Right lobe of liver (tissue), 6 donors: ENCODE data around the gene AADAT. TPM values are rescaled to one million over a fixed set of nuclear protein-coding genes. Genes with fewer than 3 reads are reported as not detected.

ENCODE experiments used
- ATAC-seq, 4 donors: fragments of 200-7000 bp; cut with Tn5 transposase; one replicate each; pipeline ENCODE4 v1.9.1; 2020; ENCODE audit warnings: mild to moderate bottlenecking in 4 of 4, moderate library complexity in 4 of 4
- DNase-seq, 3 donors: peaks; one replicate each; pipeline ENCODE4 v3.0.0-alpha.2; 2020
- H3K27ac ChIP-seq, 3 donors: fragments of 200-600 bp; one replicate each; pipeline ENCODE4 v1.8.0; 2022
- H3K27me3 ChIP-seq, 2 donors: fragments of 200-600 bp; one replicate each; pipeline ENCODE4 v1.8.0; 2022
- H3K36me3 ChIP-seq, 4 donors: fragments of 200-600 bp; sonication (generic) in 1 of 4; one replicate each; pipeline versions ENCODE4 v1.5.1 to v1.8.0; 2017 to 2022; ENCODE audit warnings: control low read depth in 1 of 4
- H3K4me1 ChIP-seq, 4 donors: fragments of 200-600 bp; sonication (generic) in 1 of 4; one replicate each; pipeline versions ENCODE4 v1.5.1 to v1.8.0; 2017 to 2022; ENCODE audit warnings: control low read depth in 1 of 4
- H3K4me3 ChIP-seq, 3 donors: fragments of 200-600 bp; one replicate each; pipeline ENCODE4 v1.8.0; 2022
- H3K9me3 ChIP-seq, 4 donors: fragments of 200-600 bp; sonication (generic) in 1 of 4; one replicate each; pipeline versions ENCODE4 v1.5.1 to v1.8.0; 2017 to 2022; ENCODE audit warnings: control low read depth in 1 of 4
- CTCF ChIP-seq, 4 donors: fragments of 200-600 bp in 3 of 4; fragments of 450-650 bp in 1 of 4; IDR thresholded peaks; one replicate each; pipeline versions ENCODE4 v1.5.1 to v1.8.0; 2016 to 2022; ENCODE audit warnings: antibody characterized with exemption in 4 of 4, mild to moderate bottlenecking in 2 of 4
- POLR2A ChIP-seq: fragments of 450-650 bp; IDR thresholded peaks from one replicate; pipeline ENCODE4 v1.6.1; 2017; ENCODE audit warnings: antibody characterized with exemption, mild to moderate bottlenecking
- WGBS: methylation state at CpG from one replicate; pipeline ENCODE4 v1.1.6; 2018; ENCODE audit warnings: low coverage, low lambda C conversion rate; ENCODE audit not compliant: insufficient coverage; ENCODE audit errors: missing lambda C conversion rate; 5-methylcytosine and 5-hydroxymethylcytosine counted together
- intact Hi-C, 2 donors: fragments of 100-400 bp; cut with DNase I; formaldehyde crosslinking; loops; one replicate each; pipeline versions ENCODE4 v1.11.2 to v1.14.1; 2022
- total RNA-seq, 6 experiments: library from RNA; depleted of rRNA in 2 of 6; stranded (reverse); fragments of >200 nt in 2 of 6; fragmentation: NEBNext Ultra II Directional in 3 of 6; extraction: Animal tissue kit (Norgen Biotek cat#: 25700) in 3 of 6; gene quantifications; one replicate each; pipeline versions ENCODE4 v1.1.0 to v1.2.4, GENCODE V29; 2016 to 2023
- donor health status: DM: no; HTN: yes; CAD: no.
- donor health status: DM: no; HTN: no; CAD: no.
- donor health status: DM: no; HTN: no; CAD: no.
- donor health status: DM: no; HTN: yes; CAD: no.
- donor health status: DM: no; HTN: yes; CAD: no.

AADAT gene
- total RNA-seq, 6 experiments from 2014 or later = 5.6 to 43.3 (median 19.5) TPM

DNA sequence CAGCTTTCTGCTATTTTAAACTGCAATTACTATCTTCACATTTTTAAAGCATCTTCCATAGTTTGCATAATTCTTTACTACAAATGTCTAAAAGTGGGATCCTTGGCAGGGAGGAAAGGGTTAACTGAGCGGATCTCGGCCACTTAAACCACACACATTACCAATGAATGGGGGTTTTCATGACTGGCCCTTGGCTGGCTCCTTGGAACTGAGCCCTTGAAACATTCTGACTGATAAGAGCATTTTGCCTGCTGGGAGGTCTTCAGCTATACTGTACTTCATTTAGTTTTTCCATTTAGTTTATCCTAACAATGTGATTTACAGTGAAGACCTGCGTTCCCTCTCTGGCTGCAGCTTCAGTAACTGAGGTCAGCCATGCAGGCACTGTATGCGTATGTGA is 31.9 kb downstream of the AADAT start:
- WGBS = 77% methylated on average over 4 of the region's 4 CpGs
- Histone ChIP-seq H3K4me3 (no peak overlapping the region), H3K27me3 (no peaks in the 10 kb centered on the region), H3K27ac (no peak overlapping the region), H3K36me3 (peaks cover 0 to 16% (median 0%) of the 10 kb centered on the region in 4 donors), H3K9me3 (no peaks in the 10 kb centered on the region), H3K4me1 (no peaks in the 10 kb centered on the region)
- intact Hi-C loops = no loop called here
- TF ChIP-seq CTCF (IDR thresholded peaks at IDR 0.05) (no peak), POLR2A (no peak)
- DNase-seq (no peak), ATAC-seq (no peak)

- Histone ChIP-seq H3K9me3 (no peaks in the 10 kb centered on the region), H3K27me3 (no peaks in the 10 kb centered on the region), H3K36me3 (no peaks in the 10 kb centered on the region), H3K27ac (no peak overlapping the region), H3K4me1 (no peaks in the 10 kb centered on the region), H3K4me3 (no peak overlapping the region)
- ATAC-seq (no peak), DNase-seq (no peak)
- WGBS = 64% methylated on average over 5 of the region's 5 CpGs
- intact Hi-C loops = no loop called here
- no peak for TF ChIP-seq CTCF (IDR thresholded peaks at IDR 0.05)
- no peak for TF ChIP-seq POLR2A
Observed at GRCh38 chr4:170052919-170053318, 36.8 kb downstream of the AADAT start.

- ATAC-seq (no peak), DNase-seq (no peak)
- Histone ChIP-seq H3K4me3 (no peak overlapping the region), H3K36me3 (no peaks in the 10 kb centered on the region), H3K27ac (no peak overlapping the region), H3K27me3 (no peaks in the 10 kb centered on the region), H3K4me1 (no peaks in the 10 kb centered on the region), H3K9me3 (no peaks in the 10 kb centered on the region)
- 70% methylated on average over 2 of the region's 2 CpGs for WGBS
- intact Hi-C loops = no loop called here
- TF ChIP-seq POLR2A = no peak
- no peak for TF ChIP-seq CTCF (IDR thresholded peaks at IDR 0.05)
Observed at GRCh38 chr4:170051402-170051801, 38.4 kb downstream of the AADAT start.

DNA sequence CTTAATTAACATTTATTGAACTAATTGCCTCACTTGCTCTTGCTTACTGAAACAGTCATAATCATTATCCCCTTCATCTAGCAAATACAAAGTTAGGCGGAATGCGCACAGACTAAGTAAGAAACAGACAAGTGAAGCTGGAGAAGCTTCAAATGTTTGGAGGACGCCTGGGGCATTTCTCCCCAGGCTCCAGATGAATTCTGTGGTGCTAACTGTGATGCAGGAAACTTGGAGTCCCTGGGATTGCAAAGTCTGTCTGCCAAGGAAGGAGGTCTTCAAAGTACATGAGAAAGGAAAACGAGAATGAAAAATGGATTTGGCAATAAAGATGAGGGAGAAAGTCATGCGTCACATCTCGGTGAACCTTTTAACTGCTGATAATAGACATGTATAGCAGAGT is 40.0 kb downstream of the AADAT start:
- 72% methylated on average over 6 of the region's 6 CpGs for WGBS
- H3K36me3 ChIP-seq = no peaks in the 10 kb centered on the region
- intact Hi-C loops = loop anchor here in 1 of 2 donors (5.0 kb wide), 1 partner anchor 232 kb away; no protein-coding TSS in a partner anchor

More for the DNA sequence above, 40.0 kb downstream of the AADAT start:
- no peaks in the 10 kb centered on the region for H3K9me3 ChIP-seq
- TF ChIP-seq POLR2A (no peak), CTCF (IDR thresholded peaks at IDR 0.05) (no peak)
- DNase-seq (no peak), ATAC-seq (no peak)
- H3K27me3 ChIP-seq = no peaks in the 10 kb centered on the region
- no peaks in the 10 kb centered on the region for H3K4me1 ChIP-seq
- H3K27ac ChIP-seq = no peak overlapping the region
- no peak overlapping the region for H3K4me3 ChIP-seq
